NOMO-1 treated with dmso at 0.1 percent for 144 hours (cell line): ENCODE results near the gene PAPSS1.
"Not testable (repeated sequence)": the region's sequence is repeated elsewhere in the genome, so short reads cannot be mapped to it uniquely, and the experiment has no call there.

Source experiments
- DNase-seq: peaks from one replicate; lab custom pipeline; 2025; ENCODE audit not compliant: unreplicated experiment; lab: John Stamatoyannopoulos, UW

PAPSS1 gene

DNA sequence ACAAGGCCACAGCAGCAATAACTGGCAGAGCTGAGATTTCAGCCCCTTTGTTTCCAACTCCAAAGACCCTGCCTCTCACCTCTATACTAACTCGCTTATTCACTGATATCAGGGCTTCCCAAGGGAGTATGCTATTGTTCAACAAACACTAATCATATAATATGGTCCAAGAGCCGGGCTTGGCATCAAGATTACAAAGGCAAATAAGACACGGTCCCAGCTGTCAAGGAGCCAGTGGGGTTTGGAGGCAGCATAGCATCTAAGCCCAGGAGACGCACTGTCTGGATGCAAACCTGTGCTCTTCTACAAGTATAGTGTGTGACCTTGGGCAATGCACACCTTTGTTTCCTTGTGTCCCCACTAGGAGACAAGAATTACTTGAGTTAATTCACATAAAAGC is 28.7 kb downstream of the PAPSS1 start:
- no peak for DNase-seq

DNA sequence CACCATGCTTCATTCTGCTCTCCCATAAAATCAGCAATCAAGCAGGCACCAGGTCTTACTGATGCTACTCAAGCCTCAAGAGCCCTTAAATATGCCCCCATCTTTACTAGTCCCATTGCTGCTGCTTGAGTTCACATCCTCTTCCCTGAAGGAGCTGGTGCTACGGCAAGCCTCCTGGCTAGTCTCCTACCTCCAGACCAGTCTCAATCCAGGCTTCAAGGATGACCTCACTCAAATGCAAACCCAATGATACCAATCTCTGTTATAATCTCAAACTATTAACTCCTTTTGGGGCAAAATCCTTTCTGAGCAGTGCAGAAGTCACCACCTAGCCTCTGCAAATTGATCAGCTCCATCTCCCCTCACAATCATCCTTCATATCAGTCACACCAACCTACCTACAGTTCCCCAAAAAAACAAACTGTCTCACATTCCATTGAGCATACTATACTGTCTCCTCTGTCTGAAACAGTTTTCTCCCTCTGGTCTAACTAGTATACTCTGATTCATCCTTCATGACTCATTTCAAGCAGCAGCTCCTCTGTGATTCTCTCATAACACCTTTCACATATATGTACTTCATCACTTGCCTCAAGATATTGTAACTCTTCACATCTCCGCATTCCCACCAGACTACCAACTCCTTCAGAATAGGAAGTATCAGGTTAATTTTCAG is 30.0 kb downstream of the PAPSS1 start:
- no peak for DNase-seq

DNA sequence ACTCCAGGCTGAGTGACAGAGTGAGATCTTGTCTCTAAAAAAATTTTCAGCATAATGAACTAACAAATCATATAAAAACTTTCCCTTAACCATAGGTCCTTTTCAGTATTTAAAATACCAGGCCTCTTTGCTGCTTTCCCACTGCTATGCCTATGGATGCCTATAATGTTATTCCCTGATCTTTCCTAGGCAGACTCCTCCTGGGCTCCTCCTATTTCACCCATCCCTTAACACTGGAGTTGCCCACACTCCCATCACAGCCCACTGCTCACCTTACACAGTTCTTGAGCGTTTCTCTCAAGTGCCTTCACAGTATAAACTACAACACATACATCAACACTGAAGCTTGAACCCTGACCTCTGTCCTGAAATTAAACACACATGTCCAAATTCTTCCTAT is 31.6 kb downstream of the PAPSS1 start:
- DNase-seq = no peak

DNA sequence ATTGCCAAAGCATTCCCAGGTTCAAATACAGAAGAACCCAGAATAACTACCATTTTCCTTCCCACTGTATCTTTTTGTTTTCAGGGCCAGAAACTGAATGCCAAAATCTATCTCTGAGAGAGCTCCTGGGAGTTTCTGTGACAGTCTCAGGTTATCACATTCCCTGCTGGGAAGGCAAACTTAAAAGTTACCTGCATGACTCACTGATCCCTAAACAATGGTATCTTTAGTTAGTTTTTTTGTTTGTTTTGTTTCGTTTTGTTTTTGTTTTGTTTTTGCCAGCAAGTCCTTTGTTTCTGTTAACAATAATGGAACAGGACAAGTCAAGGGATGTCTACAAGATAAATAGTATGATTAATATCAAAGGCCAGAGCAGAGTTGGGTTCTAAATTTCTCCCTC is 34.3 kb downstream of the PAPSS1 start:
- no peak for DNase-seq

DNA sequence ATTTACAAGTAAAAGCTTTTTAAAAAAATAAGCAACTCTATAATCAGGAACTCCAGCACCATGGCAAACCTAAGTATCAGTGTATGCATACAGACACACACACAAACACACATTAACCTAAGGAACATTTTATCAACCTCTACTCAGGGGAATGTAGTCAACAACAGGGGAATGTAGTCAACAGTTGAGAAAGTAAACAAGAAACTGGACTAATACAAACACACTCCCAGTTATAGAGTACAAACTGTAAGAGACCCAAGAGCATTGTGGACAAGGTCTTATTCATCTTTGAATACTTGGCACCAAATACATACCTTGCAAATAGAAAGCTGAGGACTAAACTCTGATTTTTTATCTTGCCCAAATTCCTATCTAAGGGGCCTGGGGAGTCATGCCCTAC is 36.2 kb downstream of the PAPSS1 start:
- DNase-seq = no peak

DNA sequence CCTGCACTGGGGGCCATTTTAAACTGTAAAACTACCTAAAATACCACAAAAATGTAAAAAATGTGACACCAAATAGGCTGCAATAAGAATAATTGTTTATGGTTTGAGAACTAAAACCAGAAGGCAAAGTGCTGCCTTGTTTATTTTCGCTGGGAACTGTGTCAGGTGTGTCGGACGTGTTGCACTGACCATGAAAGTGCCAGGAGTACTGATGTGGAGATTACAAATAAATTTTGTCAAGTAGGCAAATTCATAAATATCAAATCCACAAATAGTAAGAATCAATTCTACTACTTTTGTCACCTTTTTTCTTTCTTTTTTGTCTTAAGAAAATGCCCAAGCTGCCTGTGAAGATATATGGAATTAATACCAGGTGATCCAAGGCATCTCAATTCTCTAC is 37.7 kb downstream of the PAPSS1 start:
- no peak for DNase-seq

DNA sequence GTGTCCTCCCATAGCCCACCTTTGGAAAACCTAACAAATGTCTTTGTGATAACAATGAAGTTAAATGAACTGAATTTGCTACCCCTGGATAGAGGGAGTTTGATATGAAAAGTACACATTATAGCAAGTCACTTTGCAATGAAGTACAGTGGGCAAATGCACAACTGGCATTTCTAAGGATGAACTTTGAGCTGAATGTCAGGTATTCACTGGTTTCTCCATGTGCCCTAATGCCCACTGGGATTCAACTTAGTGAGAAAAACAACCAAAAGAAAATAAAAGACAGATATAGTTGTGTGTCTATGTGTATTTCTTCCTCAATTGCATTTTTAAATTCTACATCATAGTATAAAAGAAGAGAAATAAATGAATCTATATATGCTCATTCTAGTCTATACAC is 51.0 kb downstream of the PAPSS1 start:
- DNase-seq = no peak

DNA sequence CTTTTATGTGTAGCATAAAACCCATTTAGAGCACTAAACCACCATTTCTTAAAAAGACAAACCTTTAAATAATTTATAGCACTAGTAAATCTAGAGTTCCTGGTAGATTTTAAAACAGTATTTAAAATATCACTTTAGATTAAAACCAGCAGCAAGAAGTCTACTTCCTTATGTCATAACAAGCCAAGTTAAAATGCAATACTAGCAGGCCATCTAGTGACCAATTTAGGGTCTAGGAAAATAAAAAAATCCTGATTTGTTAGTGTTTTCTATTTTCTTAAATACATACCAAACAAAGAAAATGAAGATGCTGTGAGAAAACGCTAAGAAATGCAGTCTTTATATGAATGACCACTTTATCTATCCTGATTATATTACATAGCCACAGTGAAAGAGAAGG is 53.9 kb downstream of the PAPSS1 start:
- DNase-seq = peak; percentile 11

DNA sequence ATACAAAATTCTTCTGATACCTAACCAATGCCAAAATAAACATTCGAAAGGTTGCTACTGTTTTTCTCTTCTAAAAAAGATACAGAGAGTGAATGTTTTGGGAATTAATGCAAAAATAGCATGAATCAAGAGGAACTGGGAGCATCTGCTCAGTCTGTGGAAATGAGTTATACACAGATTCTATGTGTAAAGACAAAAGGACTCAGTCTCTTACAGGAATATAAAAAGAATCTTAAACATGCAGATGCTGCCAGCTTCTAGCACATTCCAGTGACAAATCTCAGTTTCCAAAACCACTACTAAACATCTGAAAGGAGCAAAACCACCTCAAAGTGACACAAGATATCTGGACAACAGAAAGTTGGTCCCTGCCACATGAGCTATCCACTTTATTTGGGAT is 55.0 kb downstream of the PAPSS1 start:
- DNase-seq = no peak

DNA sequence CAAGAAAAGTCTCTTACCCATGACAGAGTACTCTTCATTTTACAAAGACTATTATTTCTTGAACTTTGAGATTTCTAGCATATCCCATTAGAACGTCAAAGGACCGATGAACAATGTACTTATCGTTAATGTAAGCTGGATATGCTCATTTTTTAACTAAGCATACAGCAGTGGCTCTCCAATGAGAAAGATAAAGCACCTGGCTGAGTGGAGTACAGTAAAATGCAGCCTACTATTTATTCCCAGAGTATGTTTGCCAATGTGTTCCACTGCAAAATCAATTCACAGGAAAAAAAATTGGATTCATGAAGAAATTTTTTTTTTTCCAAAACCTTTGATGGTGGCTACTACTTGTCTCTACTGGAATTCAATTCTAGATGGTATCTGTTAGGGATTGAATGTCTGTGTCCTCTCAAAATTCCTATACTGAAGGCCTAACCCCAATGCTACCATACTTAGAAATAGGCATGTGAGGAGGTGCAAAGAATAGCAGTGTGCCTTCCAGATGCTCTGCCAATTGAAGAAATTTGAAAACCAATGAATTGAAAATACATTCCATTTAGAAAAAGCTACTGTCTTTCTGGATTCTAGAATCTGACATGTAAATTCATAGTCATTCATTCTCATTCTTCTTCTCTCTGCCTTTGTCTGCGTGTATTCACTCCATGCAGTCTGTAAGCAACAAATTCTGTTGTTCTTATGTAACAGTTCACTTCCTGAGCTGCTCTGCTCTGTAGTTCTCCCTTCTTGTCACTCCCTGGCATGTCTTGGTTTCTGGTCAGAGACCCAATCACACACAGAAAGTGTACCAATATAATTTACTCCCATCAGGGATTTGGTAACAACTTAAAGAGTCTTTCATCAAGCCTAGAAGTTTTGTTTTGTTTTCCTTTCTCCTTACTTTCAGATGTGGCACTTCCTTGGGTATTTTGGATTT is 61.4 kb downstream of the PAPSS1 start:
- peak; percentile 68 for DNase-seq

DNA sequence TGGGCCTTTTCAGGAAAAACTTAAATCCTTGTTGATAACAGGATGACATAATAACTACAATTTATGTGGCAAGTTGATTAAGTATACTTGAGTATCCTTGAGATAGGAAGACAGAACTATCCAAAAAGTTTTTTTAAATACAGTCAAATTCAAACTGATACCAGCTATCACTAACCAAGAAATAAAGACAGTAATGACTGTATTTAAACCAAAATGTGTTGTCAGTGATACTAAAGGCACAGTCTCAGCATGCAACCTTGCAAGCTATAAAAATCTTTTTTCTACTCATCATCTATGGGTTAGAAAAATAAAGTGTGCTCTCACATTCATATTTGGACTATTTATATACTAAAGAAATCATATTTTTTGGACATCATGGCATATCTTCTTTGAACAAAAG is 64.7 kb downstream of the PAPSS1 start:
- DNase-seq = no peak

DNA sequence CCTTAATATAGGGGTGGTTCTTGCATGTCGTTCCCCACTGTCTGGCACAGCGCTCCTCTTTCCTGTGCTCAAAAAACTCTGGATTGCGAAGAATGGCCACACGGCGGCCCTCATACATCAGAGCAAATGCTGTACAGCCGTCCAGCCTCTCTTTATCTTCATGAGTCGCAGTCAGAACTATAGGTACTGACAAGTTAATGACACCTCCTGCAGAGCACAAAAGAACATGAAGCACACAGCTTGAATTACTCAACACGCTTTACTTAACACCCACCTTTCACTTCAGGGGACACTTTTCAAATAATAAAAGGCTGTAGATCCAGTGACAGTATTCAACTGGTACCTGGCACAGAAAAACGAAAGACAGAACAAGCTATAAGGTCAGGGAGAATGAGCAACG is 65.3 kb downstream of the PAPSS1 start:
- no peak for DNase-seq

DNA sequence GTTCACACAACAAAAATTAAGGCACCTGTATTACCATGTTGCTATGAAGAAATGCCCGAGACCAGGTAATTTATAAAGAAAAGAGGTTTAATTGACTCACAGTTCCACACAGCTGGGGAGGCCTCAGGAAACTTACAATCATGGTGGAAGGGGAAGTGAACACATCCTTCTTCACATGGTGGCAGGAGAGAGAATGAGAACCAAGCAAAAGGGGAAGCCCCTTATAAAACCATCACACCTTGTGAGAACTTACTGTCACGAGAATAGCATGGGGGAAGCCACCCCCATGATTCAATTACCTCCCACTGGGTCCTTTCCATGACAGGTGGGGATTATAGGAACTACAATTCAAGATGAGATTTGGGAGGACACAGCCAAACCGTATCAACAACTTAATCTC is 68.6 kb downstream of the PAPSS1 start:
- not testable (repeated sequence) for DNase-seq

DNA sequence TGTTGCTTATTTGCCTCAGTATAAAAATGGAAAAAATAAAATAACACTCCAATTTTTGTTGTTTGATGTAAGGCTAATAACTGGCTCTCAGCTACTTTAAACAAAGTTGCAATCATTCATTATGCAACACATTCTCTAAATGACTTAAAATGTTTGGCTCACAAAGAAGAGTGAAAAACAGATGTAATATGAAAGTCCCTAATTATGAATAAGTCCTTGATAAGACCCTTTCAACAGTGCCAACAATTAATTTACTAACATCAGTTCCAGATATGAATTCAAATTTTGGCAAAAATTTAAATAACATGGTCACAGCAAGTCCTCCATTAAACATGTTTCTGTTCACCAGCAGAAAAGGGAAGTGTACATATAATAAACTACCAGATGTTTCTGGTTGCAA is 69.8 kb downstream of the PAPSS1 start:
- DNase-seq = no peak

DNA sequence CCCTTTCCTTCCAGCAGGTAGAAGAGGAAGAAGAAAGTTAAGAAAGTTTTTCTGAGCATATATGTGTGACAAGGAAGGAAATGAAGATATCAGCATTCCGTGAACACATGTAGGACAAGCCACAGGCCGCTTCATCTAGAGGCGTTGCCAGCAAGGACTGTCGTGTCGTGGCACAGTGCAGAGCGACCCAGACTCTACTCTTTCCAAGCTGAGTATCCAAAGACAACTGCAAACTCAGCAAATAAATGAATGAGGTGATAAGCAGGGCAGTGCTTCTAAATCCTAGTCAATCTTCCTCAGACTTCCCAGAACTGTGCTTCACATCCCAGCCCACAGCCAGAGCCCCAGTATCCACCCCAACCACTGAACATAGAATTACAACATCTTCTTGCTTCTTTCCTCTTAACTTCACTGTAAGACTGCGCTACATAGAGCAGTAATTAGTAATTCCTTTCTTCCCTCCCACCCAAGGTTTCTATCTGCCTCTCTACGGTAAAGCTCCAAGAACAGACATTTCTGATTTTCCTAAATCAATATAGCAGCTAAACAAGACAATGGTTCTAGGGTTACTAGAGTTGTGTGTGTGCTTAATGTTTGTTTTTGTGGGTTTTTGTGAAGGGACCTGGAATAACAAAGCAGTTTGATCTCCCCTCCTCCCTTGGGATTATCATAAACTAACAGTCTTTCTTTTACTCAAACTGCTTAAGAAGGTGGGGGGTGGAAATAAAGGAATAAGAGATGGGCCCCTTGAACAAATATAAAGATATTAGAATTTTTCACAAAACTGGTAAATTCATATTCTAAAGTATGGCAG is 71.6 kb downstream of the PAPSS1 start:
- no peak for DNase-seq

DNA sequence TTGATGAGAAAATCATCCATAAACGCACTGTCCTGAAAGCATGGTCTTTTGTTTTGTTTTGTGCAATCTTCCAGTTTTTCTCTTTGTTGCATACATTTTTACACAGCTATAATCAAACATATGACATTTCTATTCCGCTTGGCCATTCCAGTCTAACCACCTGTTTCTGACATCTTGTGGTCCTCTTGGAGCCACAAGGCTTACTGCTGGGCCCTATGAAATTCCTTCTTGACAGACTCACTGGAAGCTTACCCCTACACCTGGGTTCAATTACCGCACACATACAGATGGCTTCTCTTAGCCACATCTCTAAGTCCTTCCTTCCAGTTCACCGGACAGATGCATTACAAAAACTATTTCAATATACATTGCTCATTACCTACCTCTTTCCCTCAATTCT is 72.4 kb downstream of the PAPSS1 start:
- DNase-seq = no peak

DNA sequence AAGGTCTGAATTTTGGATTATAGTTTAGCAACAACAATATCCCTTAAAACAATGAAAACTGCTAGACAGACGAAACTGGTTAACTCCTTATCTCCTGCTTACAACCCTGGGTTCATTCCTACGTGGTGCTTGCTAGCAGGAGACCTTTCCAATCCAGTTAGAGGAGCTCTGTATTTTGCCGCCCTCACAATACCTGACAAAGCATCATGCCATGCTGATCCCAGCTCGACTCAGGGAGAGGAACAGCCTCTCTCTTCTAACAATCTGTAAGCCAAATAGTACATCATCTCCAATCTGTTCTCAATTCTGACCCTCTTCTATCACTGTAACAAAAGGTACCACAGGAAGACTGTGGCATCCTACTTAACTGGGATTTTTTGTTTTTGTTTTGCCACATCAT is 74.4 kb downstream of the PAPSS1 start:
- DNase-seq = no peak

DNA sequence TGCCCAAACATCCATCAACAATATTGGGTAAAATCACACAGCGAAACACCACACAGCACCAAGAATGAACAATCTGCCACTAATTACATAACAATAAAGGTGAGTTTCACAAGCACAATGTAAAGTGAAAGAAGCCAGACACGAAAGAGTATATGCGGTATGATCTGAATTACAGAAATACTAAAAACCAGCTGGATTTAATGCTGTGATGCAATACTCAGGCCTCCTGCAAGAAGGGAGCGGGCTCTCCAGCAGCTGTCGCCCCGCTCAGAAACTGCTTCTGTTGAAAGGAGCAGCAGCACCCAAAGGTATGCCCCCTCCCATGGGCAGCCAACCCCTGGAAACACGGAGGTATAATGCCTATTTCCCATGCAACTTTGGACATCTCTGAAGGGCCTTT is 77.0 kb downstream of the PAPSS1 start:
- DNase-seq = no peak

DNA sequence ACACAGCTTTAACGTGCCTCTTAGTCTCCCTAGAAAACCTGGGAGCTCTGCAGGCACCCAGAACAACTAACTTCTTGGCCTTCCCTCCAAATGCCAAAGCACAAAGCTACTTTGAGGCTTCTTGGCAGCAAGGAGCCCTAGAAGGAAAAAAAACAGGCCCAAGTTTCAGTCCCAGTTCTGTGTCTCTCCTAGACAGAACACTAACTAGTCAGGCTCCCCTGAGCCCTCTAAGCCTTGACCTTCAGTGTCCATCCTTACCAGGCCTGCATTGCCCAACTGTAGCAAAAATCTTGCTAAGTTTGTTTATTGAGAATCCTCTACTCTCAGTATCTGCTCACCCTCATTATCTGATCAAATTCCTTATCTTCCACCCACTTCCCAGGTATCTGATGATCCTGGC is 79.2 kb downstream of the PAPSS1 start:
- no peak for DNase-seq

DNA sequence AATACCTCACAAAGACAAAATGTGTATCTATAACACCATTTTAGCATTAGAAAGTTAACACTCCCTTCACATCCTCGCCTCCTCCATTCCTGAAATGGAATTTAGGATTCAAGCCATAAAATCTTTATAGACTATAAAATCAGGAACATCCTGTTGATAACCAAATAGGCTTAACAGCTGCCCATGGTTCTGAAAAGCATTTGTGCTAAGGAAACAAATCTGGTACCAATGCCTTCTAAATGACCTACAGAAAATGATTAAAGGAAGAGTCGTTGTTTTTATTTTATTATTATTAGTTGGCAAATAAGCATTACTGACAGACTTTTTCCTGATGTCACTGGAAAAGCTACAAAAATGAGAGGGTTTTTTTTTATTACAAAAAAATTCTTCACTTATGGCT is 79.8 kb downstream of the PAPSS1 start:
- no peak for DNase-seq

DNA sequence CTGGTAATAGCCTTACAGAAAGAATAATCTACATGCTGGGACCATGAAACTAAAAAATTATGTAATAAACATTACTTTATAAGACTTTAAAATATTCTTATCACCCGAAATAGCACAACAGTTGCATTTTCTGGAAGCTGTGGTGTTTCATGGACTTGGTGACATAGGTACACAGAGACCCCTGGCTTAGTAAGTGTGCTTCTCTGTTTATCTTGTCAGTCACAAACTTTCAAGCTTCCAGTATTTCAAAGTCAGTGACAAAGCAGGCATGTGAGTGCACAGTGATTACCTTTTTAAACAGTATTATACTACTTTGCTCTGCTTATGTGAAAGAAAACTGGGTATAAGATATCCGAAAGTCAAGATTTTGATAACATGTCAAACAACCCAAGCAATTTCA is 84.3 kb downstream of the PAPSS1 start:
- no peak for DNase-seq

DNA sequence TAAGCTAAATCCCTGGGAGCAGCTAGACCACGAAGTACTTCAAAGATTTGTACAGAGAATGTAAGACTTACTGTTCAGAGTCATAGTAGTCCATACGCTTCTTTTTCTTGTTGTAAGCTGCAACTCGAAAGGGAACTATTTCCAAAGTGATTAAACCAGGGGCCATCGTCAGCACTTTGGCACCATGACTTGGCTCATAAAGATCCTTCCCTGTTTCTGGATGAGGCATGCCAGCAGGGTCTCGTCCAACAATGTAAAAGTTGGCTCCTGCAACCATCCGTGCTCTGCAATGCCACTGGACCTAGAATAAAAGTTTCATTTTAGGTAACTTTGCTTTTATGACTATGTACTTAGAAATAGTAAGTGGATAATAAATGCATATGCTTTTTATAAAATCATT is 88.5 kb downstream of the PAPSS1 start:
- no peak for DNase-seq
